Activated CD8-positive, alpha-beta T cell treated with anti-CD3 and anti-CD28 coated beads for 36 hours (primary cell): ENCODE results near the gene SCUBE2. TPM values are rescaled to one million over a fixed set of nuclear protein-coding genes. Genes with fewer than 3 reads are reported as not detected.

Experiments
- ATAC-seq: fragments of 200-7000 bp; cut with Tn5 transposase; one replicate; pipeline ENCODE4 v1.10.0; 2021; ENCODE audit warnings: mild to moderate bottlenecking, moderate library complexity
- CTCF ChIA-PET: fragments of 350-600 bp; sonication (Branson Sonifier 250); formaldehyde crosslinking; loops from one replicate; lab custom pipeline; 2021; ENCODE audit warnings: antibody characterized with exemption; lab: Charles Lee
- POLR2A ChIA-PET: fragments of 350-600 bp; sonication (Branson Sonifier 250); formaldehyde crosslinking; loops from one replicate; lab custom pipeline; 2021; ENCODE audit warnings: antibody characterized with exemption; lab: Charles Lee
- DNase-seq: peaks from one replicate; pipeline ENCODE4 v3.0.0-alpha.2; 2020
- H3K27ac Mint-ChIP-seq: one replicate; pipeline ENCODE4 v1.8.0; 2021; ENCODE audit warnings: mild to moderate bottlenecking, mixed read lengths
- H3K27me3 Mint-ChIP-seq: one replicate; pipeline ENCODE4 v1.8.0; 2021; ENCODE audit warnings: mixed read lengths
- H3K36me3 Mint-ChIP-seq: one replicate; pipeline ENCODE4 v1.8.0; 2021; ENCODE audit warnings: low read depth, mixed read lengths
- H3K4me1 Mint-ChIP-seq: one replicate; pipeline ENCODE4 v1.8.0; 2021; ENCODE audit warnings: low read depth, mixed read lengths
- H3K4me3 Mint-ChIP-seq: one replicate; pipeline ENCODE4 v1.8.0; 2021; ENCODE audit warnings: mild to moderate bottlenecking, moderate library complexity, mixed read lengths
- H3K9me3 Mint-ChIP-seq: one replicate; pipeline ENCODE4 v1.8.0; 2021; ENCODE audit warnings: mixed read lengths
- CTCF ChIP-seq: fragments of 200-600 bp; IDR thresholded peaks from one replicate; pipeline ENCODE4 v1.8.0; 2022; ENCODE audit warnings: antibody characterized with exemption, mild to moderate bottlenecking
- intact Hi-C: fragments of 100-400 bp; cut with micrococcal nuclease; formaldehyde crosslinking; loops from one replicate; pipeline ENCODE4 v1.10.0; 2022
- total RNA-seq, 2 experiments: library from RNA; stranded (reverse); gene quantifications; one replicate each; pipeline ENCODE4 v1.2.3, GENCODE V29; 2021

The SCUBE2 gene
- total RNA-seq, 2 experiments from 2014 or later = not detected

GRCh38 chr11:9057007-9057406 lies 34.4 kb downstream of the SCUBE2 start:
- Mint-ChIP-seq H3K36me3 (no peaks in the 10 kb centered on the region), H3K4me3 (no peak overlapping the region), H3K27ac (no peak overlapping the region), H3K4me1 (peaks cover 11% of the 10 kb centered on the region), H3K27me3 (no peaks in the 10 kb centered on the region), H3K9me3 (no peaks in the 10 kb centered on the region)
- intact Hi-C loops = no loop called here
- CTCF ChIA-PET = no interaction called here
- POLR2A ChIA-PET = interaction anchor here (0.6 kb wide), 1 partner anchor 69 kb away, joined by 3 read pairs; no protein-coding TSS in a partner anchor
- DNase-seq (no peak), ATAC-seq (no peak)
- no peak for TF ChIP-seq CTCF

GRCh38 chr11:9056467-9056866 lies 34.9 kb downstream of the SCUBE2 start:
- DNase-seq (no peak), ATAC-seq (no peak)
- Mint-ChIP-seq H3K27me3 (no peaks in the 10 kb centered on the region), H3K36me3 (no peaks in the 10 kb centered on the region), H3K4me3 (no peak overlapping the region), H3K27ac (no peak overlapping the region), H3K4me1 (peaks cover 11% of the 10 kb centered on the region), H3K9me3 (no peaks in the 10 kb centered on the region)
- CTCF ChIA-PET = no interaction called here
- TF ChIP-seq CTCF = no peak
- POLR2A ChIA-PET = no interaction called here
- intact Hi-C loops = no loop called here

GRCh38 chr11:9053316-9054035 lies 37.9 kb downstream of the SCUBE2 start:
- no peak overlapping the region for H3K27ac Mint-ChIP-seq

GRCh38 chr11:9052316-9052715 lies 39.1 kb downstream of the SCUBE2 start:
- POLR2A ChIA-PET = no interaction called here
- DNase-seq = no peak
- no peak overlapping the region for H3K4me3 Mint-ChIP-seq
- no peaks in the 10 kb centered on the region for H3K9me3 Mint-ChIP-seq
- CTCF ChIA-PET = no interaction called here
- no peaks in the 10 kb centered on the region for H3K27me3 Mint-ChIP-seq
- H3K36me3 Mint-ChIP-seq = no peaks in the 10 kb centered on the region
- H3K4me1 Mint-ChIP-seq = no peaks in the 10 kb centered on the region
- TF ChIP-seq CTCF = no peak
- no peak for ATAC-seq
- intact Hi-C loops = no loop called here
- no peak overlapping the region for H3K27ac Mint-ChIP-seq

More at GRCh38 chr11:9053316-9054035, 37.9 kb downstream of the SCUBE2 start:
- no peaks in the 10 kb centered on the region for H3K4me1 Mint-ChIP-seq
- H3K36me3 Mint-ChIP-seq = no peaks in the 10 kb centered on the region
- DNase-seq (no peak), ATAC-seq (no peak)
- no peaks in the 10 kb centered on the region for H3K27me3 Mint-ChIP-seq
- intact Hi-C loops = no loop called here
- H3K4me3 Mint-ChIP-seq = no peak overlapping the region
- TF ChIP-seq CTCF = no peak
- CTCF ChIA-PET = interaction anchor here (0.9 to 2.2 kb wide), 5 partner anchors 14 to 84 kb away, joined by 3 to 5 read pairs (median 3); no protein-coding TSS in a partner anchor
- no peaks in the 10 kb centered on the region for H3K9me3 Mint-ChIP-seq
- POLR2A ChIA-PET = no interaction called here

- intact Hi-C loops = no loop called here
- H3K9me3 Mint-ChIP-seq = no peaks in the 10 kb centered on the region
- POLR2A ChIA-PET = no interaction called here
- H3K27ac Mint-ChIP-seq = no peak overlapping the region
- H3K4me1 Mint-ChIP-seq = no peaks in the 10 kb centered on the region
- DNase-seq (no peak), ATAC-seq (no peak)
- no peak overlapping the region for H3K4me3 Mint-ChIP-seq
- no peak for TF ChIP-seq CTCF
- no peaks in the 10 kb centered on the region for H3K36me3 Mint-ChIP-seq
- CTCF ChIA-PET = no interaction called here
- no peaks in the 10 kb centered on the region for H3K27me3 Mint-ChIP-seq
Measured at GRCh38 chr11:9049959-9050358, 41.4 kb downstream of the SCUBE2 start.
